Islet precursor cell (in vitro differentiated cells): ENCODE data around the gene PRICKLE1.
A peak's percentile ranks its signal among the peaks of the same experiment; 100 is the strongest.

ENCODE experiments used
- DNase-seq: peaks from one replicate; pipeline ENCODE4 v3.0.0-alpha.2; 2018

The PRICKLE1 gene

GRCh38 chr12:42589465-42590329 is at the start of gene PRICKLE1:
TSS of gene PRICKLE1 (minus strand) at chr12:42589746. CDS start at chr12:42472516, 117,230 bp downstream.
- peak; percentile 78 for DNase-seq

GRCh38 chr12:42638697-42639096 is 49.2 kb upstream of the PRICKLE1 start:
- DNase-seq = no peak

GRCh38 chr12:42638011-42638410 is 48.5 kb upstream of the PRICKLE1 start:
- DNase-seq = no peak

- DNase-seq = no peak
These were observed 47.4 kb upstream of the PRICKLE1 start for GRCh38 chr12:42636993-42637392.

- no peak for DNase-seq
These were observed 44.0 kb upstream of the PRICKLE1 start for GRCh38 chr12:42633594-42633993.

GRCh38 chr12:42631513-42631912 is 42.0 kb upstream of the PRICKLE1 start:
- no peak for DNase-seq

GRCh38 chr12:42630314-42630713 is 40.8 kb upstream of the PRICKLE1 start:
- DNase-seq = no peak

GRCh38 chr12:42627151-42627550 is 37.6 kb upstream of the PRICKLE1 start:
- DNase-seq = no peak

- DNase-seq = no peak
These were observed 36.1 kb upstream of the PRICKLE1 start for GRCh38 chr12:42625611-42626010.

- no peak for DNase-seq
These were observed 28.1 kb upstream of the PRICKLE1 start for GRCh38 chr12:42617622-42618021.

GRCh38 chr12:42615006-42615405 is 25.5 kb upstream of the PRICKLE1 start:
- DNase-seq = no peak

GRCh38 chr12:42612231-42612613 is 22.7 kb upstream of the PRICKLE1 start:
- DNase-seq = no peak

GRCh38 chr12:42611571-42612230 is 22.2 kb upstream of the PRICKLE1 start:
- no peak for DNase-seq

GRCh38 chr12:42609605-42610004 is 20.1 kb upstream of the PRICKLE1 start:
- no peak for DNase-seq

- peak; percentile 87 for DNase-seq
These were observed 18.8 kb upstream of the PRICKLE1 start for GRCh38 chr12:42608196-42608825.

- no peak for DNase-seq
These were observed 18.1 kb upstream of the PRICKLE1 start for GRCh38 chr12:42607584-42608058.

GRCh38 chr12:42606471-42606870 is 16.9 kb upstream of the PRICKLE1 start:
- no peak for DNase-seq

GRCh38 chr12:42605685-42606084 is 16.1 kb upstream of the PRICKLE1 start:
- no peak for DNase-seq

- DNase-seq = no peak
These were observed 13.9 kb upstream of the PRICKLE1 start for GRCh38 chr12:42603246-42603990.

- DNase-seq = no peak
These were observed 4.3 kb upstream of the PRICKLE1 start for GRCh38 chr12:42593874-42594273.

GRCh38 chr12:42590330-42590934 is 886 bp upstream of the PRICKLE1 start:
- DNase-seq = peak; percentile 79
